ENCODE data around the gene RGS7. TPM values are rescaled to one million over a fixed set of nuclear protein-coding genes. Genes with fewer than 3 reads are reported as not detected.

RGS7 gene
- total and polyA plus RNA-seq, 2 of the 8 experiments (the other 6 are each of a cell fraction or from before 2014, with no cell fraction given), result 1.6 to 3.0 TPM

GRCh38 chr1:240927821-240928220, 429.2 kb downstream of the RGS7 start:
- Histone ChIP-seq H2BK12ac (ENCODE audit: low read depth, low read length) (no peak overlapping the region), H3K14ac (ENCODE audit: insufficient read length) (no peak overlapping the region), H3K36me3 (ENCODE audit: control insufficient read depth in 2 of 4, insufficient read depth in 4 of 4, low read length in 3 of 4) (no peaks in the 10 kb centered on the region), H3K4me3 (ENCODE audit: extremely low read depth in 1 of 4, insufficient read depth in 2 of 4, low read depth in 3 of 4, low read length in 4 of 4) (no peak overlapping the region), H2BK20ac (ENCODE audit: low read length) (no peak overlapping the region), H3K4me2 (ENCODE audit: insufficient read depth in 1 of 2, low read depth in 2 of 2, low read length in 2 of 2) (no peak overlapping the region), H3K4me1 (replicated peaks in 1 of 4; ENCODE audit: control insufficient read depth in 3 of 4, insufficient read depth in 4 of 4, low read length in 3 of 4) (no peaks in the 10 kb centered on the region), H3K56ac (replicated peaks; ENCODE audit: insufficient read length, low read depth, low read length) (no peak overlapping the region), H4K5ac (ENCODE audit: insufficient read length, low read depth, low read length) (no peak overlapping the region), H3K18ac (ENCODE audit: extremely low read depth, low read length) (no peak overlapping the region), H2AK5ac (ENCODE audit: low read depth, low read length) (no peak overlapping the region), H2BK5ac (ENCODE audit: low read depth, low read length) (no peak overlapping the region), H4K8ac (ENCODE audit: extremely low read depth, insufficient read depth, low read length) (no peak overlapping the region), H3K27ac (ENCODE audit: low read depth, low read length) (no peak overlapping the region), H3K27me3 (replicated peaks in 1 of 4; ENCODE audit: control insufficient read depth in 3 of 4, extremely low read depth in 1 of 4, insufficient read depth in 3 of 4, low read length in 3 of 4) (no peaks in the 10 kb centered on the region), H2AFZ (ENCODE audit: low read length) (no peak overlapping the region), H3K23ac (ENCODE audit: insufficient read length) (no peak overlapping the region), H3K79me2 (ENCODE audit: control insufficient read depth in 1 of 2, insufficient read depth in 2 of 2, low read length in 2 of 2) (no peaks in the 10 kb centered on the region), H3K23me2 (ENCODE audit: low read depth, low read length) (no peaks in the 10 kb centered on the region), H3K9me3 (ENCODE audit: insufficient read depth in 2 of 2, low read depth in 1 of 2, low read length in 1 of 2) (no peaks in the 10 kb centered on the region), H4K91ac (replicated peaks; ENCODE audit: insufficient read length, low read length) (no peak overlapping the region), H3K4ac (replicated peaks; ENCODE audit: insufficient read length, low read depth, low read length) (no peak overlapping the region), H2BK120ac (replicated peaks; ENCODE audit: low read depth, low read length) (no peak overlapping the region), H2BK15ac (ENCODE audit: low read length) (no peak overlapping the region), H4K20me1 (replicated peaks in 1 of 2; ENCODE audit: control insufficient read depth in 1 of 2, insufficient read depth in 2 of 2, low read length in 2 of 2) (no peaks in the 10 kb centered on the region), H3K9ac (replicated peaks in 1 of 4; ENCODE audit: extremely low read depth in 1 of 4, low read depth in 3 of 4, low read length in 3 of 4) (no peak overlapping the region), H3K79me1 (ENCODE audit: low read depth, low read length) (no peaks in the 10 kb centered on the region)
- 97% methylated on average over 3 of the region's 3 CpGs; no CpG with 5 or more reads in 1 of the 2 experiments for WGBS, 2 experiments (ENCODE audit: extremely low coverage in 1 of 2, insufficient coverage in 1 of 2, insufficient read length in 1 of 2, insufficient replicate concordance in 2 of 2, low coverage in 1 of 2, low lambda C conversion rate in 2 of 2, missing lambda C conversion rate in 1 of 2)
- ChIA-PET CTCF (ENCODE audit: partially characterized antibody) (no interaction called here), POLR2A (ENCODE audit: partially characterized antibody) (no interaction called here)
- DNase-seq (ENCODE audit: low read depth in 1 of 2, low spot score in 2 of 2), result no peak
- FAIRE-seq, result no peak
- TF ChIP-seq GTF2F1 (IDR thresholded peaks at IDR 0.05; ENCODE audit: borderline replicate concordance, low read depth, low read length) (no peak), GABPA (IDR thresholded peaks at IDR 0.05; ENCODE audit: borderline replicate concordance, insufficient read depth, low read length) (no peak), HDAC2 (IDR thresholded peaks at IDR 0.05; ENCODE audit: borderline replicate concordance in 1 of 2, low read depth in 2 of 2, low read length in 2 of 2) (no peak), JUN (IDR thresholded peaks at IDR 0.05; ENCODE audit: low read depth, low read length) (no peak), HDAC6 (IDR thresholded peaks at IDR 0.05; ENCODE audit: low read depth, low read length) (no peak), JUND (IDR thresholded peaks at IDR 0.05; ENCODE audit: low read length) (no peak), NRF1 (IDR thresholded peaks at IDR 0.05; ENCODE audit: low read depth, low read length) (no peak)
